M059J (cell line): Measurements from ENCODE around the gene LEPR. TPM values are rescaled to one million over a fixed set of nuclear protein-coding genes. Genes with fewer than 3 reads are reported as not detected.
"Not testable (repeated sequence)": the region's sequence is repeated elsewhere in the genome, so short reads cannot be mapped to it uniquely, and the experiment has no call there.

Source experiments
- DNase-seq: peaks from one replicate; pipeline ENCODE4 v3.0.0-alpha.2; 2012; ENCODE audit warnings: low read depth
- total RNA-seq: library from RNA; depleted of rRNA; stranded (reverse); fragments of >200 nt; shearing (Covaris generic); gene quantifications from 2 replicates; pipeline ENCODE4 v1.2.3, GENCODE V29; 2014

LEPR gene
- total RNA-seq, 1 experiment from 2014 or later = 8.6 TPM

DNA sequence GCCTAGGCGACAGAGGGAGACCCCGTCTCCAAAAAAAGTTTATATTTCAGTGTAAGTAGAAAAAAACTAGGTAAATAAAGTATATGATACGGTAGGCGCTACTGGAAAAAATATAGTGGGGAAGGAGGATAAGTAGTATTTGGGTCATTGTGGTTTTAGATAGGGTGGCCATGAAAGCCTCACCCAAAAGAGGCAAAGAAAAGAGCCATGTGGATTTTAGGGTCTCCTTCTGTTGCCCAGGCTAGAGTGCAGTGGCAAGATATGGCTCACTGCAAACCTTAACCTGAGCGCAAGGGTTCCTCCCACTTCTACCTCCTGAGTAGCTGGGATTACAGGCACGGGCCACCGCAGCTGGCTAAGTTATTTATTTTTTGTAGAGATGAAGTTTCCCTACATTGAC, 17.1 kb downstream of the LEPR start:
- DNase-seq = no peak

DNA sequence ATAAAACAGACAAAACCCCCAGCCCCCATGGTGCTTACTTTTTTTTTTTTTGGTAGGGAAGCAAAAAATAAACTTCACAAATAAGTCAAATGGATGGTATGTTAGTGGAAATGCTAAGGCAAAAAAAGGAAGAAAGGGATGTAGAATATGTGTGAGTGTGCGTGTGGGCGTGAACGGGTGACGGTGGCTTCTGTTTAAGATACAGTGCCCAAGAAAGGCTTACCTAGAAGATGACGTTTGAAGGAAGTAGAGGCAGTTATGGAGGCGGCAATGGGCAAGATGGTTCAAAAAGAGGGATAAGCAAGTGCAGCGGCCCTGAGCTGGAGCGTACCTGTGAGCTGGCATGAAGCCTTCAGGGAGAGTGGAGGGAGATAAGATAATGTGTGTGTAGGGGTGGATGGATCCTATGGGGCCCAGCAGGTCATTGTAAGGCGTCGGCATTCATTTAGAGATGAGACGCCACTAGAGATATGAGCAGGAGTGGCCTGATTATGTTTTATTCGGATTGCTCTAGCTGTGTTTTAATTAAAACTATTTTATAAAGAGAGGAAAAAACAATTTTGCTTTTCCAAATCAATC, 19.9 kb downstream of the LEPR start:
- no peak for DNase-seq

DNA sequence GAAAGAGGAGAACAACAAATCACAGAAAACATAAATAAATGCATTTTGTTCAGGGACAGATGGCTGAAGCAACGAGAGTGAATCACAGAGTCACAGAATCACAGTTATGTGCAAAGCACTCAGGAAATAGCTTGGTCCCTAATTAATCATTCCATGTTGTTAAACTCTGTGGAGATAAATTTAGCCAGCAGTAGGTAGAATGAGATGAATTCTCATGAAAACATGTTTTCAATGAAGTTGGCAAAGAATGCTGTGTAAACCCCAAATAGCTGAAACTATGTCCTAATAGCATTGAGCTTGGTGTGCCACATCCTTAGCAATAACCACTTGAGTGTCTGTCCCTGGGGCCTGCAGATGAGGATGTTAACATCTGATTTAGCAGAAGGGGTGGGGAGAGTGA, 20.4 kb downstream of the LEPR start:
- DNase-seq = no peak

DNA sequence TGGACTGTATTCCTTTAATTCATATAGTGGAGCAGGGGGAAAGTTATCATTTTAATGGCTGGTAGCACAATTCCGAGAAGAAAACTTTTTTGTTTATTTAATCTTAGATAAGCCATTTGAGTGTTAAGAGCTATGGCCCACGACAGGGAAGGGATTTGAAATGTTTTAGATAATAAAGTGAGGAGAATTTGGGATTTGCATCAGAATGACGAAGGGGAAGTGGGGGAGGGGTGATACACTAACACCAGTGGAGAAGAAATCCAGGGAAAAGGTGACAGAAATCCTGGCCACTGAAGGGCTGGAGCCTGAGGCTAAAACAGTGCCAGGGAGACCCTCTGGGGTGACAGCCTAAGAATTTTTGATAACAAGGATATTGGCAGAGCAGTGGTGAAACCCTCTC, 21.0 kb downstream of the LEPR start:
- no peak for DNase-seq

DNA sequence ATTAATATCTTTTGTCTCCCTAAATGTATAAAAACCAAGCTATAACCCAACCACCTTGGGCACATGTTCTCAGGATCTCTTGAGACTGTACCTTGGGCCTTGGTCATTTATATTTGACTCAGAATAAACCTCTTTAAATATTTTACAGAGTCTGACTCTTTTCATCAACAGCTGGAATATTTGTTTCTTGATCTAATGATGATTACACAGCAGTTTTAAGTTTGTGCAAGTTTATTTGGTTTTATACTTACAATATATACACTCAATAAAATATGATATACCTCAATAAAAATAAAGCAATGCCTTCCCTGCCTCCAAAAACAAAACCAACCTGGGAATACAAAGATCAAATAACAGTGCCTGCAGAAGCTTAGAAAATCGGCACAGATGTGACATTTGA, 22.0 kb downstream of the LEPR start:
- DNase-seq = no peak

DNA sequence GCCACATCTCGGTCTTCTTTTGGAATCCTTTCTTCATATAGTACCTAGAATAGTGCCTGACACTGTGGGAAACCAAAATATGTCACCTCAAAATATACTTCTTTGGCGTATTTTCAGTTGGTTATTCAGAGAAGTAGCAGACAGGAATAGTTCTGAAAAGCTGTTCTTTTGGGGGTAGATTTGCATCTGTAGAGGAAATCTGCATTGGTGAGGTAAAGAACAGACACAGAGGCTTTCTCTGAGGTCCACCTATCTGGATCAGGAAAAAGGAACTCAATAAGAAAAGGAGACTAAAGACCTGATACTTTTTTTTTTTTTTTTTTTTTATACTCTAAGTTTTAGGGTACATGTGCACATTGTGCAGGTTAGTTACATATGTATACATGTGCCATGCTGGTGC, 23.2 kb downstream of the LEPR start:
- DNase-seq = no peak

DNA sequence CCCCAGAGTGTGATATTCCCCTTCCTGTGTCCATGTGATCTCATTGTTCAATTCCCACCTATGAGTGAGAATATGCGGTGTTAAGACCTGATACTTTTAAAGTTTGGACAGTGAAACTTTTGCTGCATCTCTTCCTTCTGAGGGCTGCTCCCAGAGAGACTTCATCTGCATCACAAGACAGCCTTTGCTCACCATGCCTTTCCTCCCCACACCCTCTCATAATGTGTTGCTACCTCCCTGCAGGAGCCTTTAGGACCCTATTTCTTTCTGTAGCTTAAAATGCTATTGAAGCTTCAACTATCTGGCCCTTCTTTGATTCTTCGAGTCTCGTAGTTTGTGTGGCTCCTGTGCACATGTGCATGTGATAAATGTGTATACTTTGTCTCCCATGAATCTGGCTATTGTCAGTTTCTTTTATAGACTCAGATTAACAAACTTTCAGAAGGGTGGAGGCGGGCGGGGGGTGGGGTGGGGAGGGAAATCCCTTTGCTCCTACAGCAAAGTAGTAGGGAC, 23.7 kb downstream of the LEPR start:
- DNase-seq = no peak

DNA sequence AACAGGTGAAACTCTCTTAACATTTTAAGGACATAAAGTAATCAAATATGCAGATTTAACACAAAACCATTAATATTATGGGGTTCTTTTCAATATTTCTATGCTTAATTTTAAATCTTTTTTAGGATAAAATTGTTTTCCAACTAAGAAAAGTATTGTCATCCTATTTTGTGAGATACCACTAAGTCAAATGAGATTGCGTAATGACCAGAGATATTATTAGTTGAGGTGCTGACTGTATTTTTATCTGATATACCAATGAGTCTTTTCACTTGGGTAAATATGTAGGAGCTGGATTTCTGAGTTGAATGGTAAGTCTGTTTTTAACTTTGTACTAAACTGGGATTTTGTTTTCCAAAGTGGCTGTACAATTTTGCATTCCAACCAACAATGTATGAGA, 25.4 kb downstream of the LEPR start:
- DNase-seq = no peak

DNA sequence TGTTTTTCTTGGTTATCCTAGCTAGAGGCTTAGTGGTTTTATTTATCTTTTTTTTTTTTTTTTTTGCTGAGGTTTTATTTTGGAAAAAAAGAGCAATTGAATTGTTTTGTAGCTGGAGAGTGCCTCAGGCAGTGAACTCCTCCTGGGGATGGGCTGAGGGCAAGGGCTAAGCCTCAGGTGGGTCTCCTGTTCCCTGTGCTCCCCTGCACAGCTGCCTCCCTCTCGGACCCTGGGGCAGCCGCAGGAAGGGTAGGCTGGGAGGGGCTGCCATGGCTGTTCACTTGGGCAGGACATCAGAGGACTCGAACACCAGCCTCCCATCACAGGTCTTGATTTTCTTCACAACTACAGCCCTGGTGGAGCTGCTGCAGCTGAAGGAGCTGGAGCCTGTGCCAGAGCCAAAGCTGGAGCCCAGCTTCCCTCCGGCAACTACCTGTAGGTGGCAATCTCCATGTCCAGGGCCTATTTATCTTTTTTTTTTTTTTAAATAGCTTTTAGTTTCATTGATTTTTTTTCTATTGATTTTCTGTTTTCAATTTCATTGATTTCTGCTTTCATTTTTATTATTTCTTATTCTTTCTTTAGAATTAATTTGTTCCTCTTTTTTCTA, 28.9 kb downstream of the LEPR start:
- DNase-seq = no peak

DNA sequence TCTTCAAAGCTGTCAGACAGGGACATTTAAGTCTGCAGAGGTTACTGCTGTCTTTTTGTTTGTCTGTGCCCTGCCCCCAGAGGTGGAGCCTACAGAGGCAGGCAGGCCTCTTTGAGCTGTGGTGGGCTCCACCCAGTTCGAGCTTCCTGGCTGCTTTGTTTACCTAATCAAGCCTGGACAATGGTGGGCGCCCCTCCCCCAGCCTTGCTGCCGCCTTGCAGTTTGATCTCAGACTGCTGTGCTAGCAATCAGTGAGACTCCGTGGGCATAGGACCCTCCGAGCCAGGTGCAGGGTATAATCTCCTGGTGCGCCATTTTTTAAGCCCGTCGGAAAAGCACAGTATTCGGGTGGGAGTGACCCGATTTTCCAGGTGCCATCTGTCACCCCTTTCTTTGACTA, 35.2 kb downstream of the LEPR start:
- not testable (repeated sequence) for DNase-seq

DNA sequence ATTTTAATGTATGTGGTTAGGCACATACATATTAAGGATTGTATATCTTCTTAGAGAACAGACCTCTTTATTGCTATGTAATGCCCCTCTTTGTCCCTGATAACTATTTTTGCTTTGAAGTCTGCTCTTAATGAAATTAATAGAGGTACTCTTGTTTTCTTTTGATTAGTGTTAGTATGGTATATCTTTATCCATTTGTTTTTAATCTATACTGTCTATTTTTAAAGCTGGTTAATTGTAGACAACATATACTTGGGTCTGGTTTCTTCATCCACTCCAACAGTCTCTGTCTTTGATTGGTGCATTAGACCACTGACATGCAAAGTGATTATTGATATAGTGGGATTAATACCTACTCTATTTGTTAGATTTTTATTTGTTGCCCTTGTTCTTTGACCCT, 36.0 kb downstream of the LEPR start:
- DNase-seq = no peak

DNA sequence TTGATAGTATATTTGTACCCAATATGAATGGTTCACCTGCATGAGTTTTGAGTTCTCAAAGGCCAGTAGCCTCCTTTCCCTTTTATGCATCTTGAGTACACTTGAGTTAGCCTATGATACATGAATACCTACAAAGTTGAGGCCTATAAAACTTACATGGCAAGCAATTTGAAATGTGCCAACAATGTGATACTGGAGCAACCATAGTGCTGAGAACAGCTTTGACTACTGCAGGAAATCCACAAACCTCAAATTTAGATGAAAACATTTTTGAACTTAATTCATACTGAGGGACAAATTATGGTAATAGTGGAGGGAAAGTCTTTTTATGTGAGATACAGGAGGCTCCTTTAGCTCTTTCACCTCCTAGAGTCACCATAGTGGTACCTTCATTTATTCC, 37.4 kb downstream of the LEPR start:
- no peak for DNase-seq

DNA sequence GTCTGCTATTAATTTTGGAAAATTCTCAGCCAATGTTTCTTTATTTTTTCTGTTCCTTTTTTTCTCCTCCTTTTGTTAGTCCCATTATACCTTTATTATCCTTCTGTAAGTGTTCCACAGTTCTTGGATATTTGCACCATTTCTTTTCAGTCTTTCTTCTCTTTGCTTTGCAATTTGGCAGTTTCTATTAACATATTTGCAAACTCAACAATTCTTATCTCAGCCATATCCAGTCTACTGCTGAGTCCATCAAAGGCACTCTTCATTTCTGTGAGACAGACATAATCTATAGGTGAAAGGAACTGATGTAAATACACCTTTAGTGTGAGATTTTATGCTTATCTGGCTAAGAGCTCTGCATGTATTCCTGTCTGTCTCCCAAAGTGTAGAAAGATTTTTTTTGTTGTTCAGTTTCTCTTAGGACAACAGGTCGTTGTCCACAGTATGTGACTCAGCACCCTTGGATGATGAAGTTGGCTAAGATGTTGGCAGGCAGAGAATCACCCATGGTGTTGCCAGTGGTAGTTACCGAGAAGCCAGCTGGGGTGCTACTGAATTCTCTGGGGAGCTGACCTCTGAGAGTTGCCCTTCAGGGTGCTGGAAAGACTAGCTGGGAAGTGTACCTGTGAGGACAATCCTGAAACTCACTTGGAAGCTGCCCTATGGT, 38.4 kb downstream of the LEPR start:
- peak; percentile 48 for DNase-seq

DNA sequence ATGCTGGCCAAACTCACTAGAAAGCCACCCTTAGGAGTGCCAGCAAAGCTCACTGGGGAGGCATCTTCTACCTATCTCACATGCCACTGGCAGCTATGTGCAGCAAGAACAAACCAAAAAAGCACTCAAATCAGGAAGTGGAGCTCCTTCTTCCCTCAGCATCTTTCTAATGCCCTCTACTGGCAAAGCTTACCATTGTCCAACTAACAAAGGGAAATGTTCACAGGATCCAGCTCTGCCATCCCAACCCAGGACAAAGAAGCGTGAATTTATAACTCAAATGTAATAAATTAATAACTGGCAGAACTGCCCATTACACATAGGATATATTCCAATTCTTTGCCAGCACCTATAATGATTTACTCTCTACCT, 38.9 kb downstream of the LEPR start:
- DNase-seq = peak; percentile 59

DNA sequence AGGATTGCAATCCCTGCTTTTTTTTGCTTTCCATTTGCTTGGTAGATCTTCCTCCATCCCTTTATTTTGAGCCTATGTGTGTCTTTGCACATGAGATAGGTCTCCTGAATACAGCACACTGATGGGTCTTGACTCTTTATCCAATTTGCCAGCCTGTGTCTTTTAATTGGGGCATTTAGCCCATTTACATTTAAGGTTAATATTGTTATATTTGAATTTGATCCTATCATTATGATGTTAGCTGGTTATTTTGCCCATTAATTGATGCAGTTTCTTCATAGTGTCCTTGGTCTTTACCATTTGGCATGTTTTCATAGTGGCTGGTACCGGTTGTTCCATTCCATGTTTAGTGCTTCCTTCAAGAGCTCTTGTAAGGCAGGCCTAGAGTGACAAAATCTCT, 45.4 kb downstream of the LEPR start:
- not testable (repeated sequence) for DNase-seq

DNA sequence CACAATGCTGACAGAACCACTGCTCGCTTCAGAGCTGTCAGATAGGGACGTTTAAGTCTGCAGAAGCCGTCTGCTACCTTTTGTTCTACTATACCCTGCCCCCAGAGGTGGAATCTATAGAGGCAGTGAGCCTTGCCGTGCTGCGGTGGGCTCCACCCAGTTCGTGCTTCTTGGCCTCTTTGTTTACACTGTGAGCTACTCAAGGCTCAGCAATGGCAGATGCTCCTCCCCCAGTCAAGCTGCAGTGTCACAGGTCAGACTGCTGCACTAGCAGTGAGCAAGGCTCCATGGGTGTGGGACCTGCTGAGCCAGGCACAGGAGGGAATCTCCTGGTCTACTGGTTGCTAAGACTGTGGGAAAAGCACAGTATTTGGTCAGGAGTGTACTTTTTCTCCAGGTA, 47.1 kb downstream of the LEPR start:
- DNase-seq = no peak

DNA sequence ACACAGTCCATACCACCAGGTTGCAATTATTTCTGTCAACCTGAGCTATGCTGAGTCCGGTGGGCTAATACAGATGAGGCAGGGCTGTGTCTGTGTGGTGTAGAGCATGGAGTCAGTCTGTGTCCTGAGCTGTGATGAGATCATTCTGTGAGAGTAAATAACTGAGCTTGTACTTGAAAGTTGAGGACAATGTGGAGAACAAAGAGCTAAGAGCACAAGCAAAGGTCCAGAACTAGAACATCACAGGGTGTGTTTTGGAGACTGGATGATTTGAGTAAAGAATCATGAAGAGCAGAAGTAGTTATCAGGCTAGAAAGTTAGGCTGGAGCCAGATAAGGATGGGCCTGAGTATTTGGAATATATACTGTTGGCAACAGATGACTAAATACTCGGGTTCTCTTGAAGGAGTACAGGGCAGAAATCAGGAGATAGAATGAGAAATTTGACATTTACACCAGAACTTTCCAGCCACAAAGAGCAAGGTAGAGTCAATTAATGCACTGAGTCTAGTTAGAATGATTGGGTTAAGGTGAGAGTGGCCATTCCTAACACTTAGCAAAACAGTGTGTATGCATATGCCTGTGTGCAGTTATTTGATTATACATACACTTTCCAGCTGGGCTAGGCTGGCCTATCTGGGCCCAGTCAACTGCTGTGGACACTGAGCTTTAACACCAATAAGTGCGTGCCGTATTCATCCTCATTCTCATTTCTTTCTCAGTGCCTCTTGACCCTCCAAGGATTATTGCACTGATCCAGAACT, 48.8 kb downstream of the LEPR start:
- DNase-seq = no peak

DNA sequence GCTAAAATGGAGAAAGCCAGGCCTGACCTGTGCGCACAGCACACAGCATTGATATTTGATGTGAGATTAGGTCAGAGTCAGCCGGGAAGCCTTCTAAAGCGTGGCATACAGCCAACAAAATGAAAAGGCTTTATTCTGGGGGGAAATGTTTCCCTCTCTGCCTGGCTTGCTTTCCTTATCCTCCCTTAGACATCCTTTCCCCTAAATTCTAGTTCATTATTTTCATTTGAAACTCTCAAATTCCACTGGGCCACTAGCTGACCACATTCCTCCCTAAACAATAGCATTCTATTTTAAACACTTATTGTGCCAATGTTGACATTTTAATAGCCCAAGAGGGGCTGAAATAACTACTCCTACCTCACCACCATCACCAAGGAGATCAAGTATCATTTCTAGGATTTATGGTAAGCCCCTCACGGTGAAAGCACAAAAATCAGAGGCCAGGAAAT, 49.4 kb downstream of the LEPR start:
- peak; percentile 36 for DNase-seq
